ENCODE measurements around the gene RUSF1. TPM values are rescaled to one million over a fixed set of nuclear protein-coding genes. Genes with fewer than 3 reads are reported as not detected.
A peak's percentile ranks its signal among the peaks of the same experiment; 100 is the strongest.
"Not testable (repeated sequence)": the region's sequence is repeated elsewhere in the genome, so short reads cannot be mapped to it uniquely, and the experiment has no call there.

RUSF1 gene
- 20.6 TPM for total RNA-seq
- long read RNA-seq, transcript C16orf58-201 (13 exons, 2,793 nt): major isoform, 37 of 68 reads
- long read RNA-seq, partial matches to known transcripts: 5 of 68 reads
- long read RNA-seq, other reads (novel, unspliced or antisense): 23 of 68 reads

DNA sequence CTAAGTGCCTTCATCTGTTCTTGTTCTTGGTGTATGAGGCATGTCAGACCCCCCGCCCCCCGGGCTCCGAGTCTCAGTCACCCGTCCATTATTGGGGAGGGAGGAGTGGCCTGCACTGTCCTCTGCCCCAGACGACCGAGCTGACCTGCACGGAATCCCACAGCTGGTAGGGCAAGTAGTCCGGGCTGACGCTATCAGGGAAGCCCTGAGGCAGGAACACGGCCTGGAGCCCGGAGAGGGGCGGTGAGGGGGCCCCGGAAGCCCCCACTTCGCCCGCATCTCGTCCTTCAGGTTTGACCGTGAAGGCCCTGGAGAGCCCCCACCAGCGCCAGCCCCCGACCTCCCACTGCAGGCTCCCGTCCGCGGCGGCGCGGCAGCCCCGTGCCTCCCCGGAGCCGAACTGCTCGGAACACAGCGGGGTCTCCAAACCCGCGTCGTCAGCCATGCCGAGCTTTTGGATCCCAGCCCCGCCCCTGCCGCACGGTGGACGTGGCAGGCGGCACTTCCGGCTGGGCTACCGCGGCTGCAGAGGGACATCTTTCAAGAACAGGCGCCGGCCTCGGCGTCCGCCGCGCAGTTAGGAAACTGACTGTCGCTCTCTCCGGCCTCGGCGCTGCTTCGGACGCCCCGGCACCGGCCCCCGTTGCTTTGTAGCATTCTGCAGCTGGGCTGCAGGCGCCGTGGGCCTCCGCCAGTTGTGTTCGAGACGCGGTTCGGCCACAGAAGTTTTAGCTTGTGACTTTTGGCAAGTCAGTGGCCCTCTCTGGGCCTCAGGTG, at the start of gene RUSF1:
Gene RUSF1 (minus strand): TSS at position 463 of the 777 bp plus-strand sequence. CDS start 18 bp downstream, at position 445.
- intact Hi-C loops (cut with micrococcal nuclease): no loop called here
- H3K9me3 ChIP-seq (replicated peaks): no peaks in the 10 kb centered on the region
- H3K4me3 ChIP-seq: peak within 1 kb of the TSS; percentile 95
- H3K27me3 ChIP-seq (ENCODE audit: low read depth): no peaks in the 10 kb centered on the region
- H3K27ac ChIP-seq (replicated peaks): peak within 1 kb of the TSS; percentile 96
- H3K36me3 ChIP-seq: peaks cover 12% of the 10 kb centered on the region
- TF ChIP-seq, protein P1, sequence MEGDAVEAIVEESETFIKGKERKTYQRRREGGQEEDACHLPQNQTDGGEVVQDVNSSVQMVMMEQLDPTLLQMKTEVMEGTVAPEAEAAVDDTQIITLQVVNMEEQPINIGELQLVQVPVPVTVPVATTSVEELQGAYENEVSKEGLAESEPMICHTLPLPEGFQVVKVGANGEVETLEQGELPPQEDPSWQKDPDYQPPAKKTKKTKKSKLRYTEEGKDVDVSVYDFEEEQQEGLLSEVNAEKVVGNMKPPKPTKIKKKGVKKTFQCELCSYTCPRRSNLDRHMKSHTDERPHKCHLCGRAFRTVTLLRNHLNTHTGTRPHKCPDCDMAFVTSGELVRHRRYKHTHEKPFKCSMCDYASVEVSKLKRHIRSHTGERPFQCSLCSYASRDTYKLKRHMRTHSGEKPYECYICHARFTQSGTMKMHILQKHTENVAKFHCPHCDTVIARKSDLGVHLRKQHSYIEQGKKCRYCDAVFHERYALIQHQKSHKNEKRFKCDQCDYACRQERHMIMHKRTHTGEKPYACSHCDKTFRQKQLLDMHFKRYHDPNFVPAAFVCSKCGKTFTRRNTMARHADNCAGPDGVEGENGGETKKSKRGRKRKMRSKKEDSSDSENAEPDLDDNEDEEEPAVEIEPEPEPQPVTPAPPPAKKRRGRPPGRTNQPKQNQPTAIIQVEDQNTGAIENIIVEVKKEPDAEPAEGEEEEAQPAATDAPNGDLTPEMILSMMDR (IDR thresholded peaks at IDR 0.05; ENCODE audit: borderline replicate concordance): peak; percentile 9
- H3K4me1 ChIP-seq: peaks cover 71% of the 10 kb centered on the region
- DNase-seq: peak; percentile 93

DNA sequence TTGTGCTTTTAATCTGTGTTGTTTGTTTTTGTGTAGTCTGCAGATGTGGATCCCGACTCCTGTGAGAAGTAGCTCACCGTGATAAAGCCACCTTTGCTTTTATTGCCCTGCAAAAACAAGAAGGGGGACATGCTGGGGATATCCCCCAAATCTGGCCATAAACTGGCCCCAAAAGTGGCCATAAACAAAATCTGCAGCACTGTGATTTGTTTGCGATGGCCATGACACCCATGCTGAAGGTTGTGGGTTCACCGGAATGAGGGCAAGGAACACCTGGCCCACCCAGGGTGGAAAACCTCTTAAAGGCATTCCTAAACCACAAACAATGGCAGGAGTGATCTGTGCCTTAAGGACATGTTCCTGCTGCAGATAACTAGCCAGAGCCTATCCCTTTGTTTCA, 34.6 kb upstream of the RUSF1 start:
- Histone ChIP-seq H3K4me3 (no peak overlapping the region), H3K36me3 (no peaks in the 10 kb centered on the region), H3K27me3 (ENCODE audit: low read depth) (peaks cover 26% of the 10 kb centered on the region), H3K4me1 (peaks cover under 1% of the 10 kb centered on the region), H3K27ac (replicated peaks) (no peak overlapping the region), H3K9me3 (replicated peaks) (peaks cover 7% of the 10 kb centered on the region)
- intact Hi-C loops (cut with micrococcal nuclease): no loop called here
- DNase-seq: no peak
- TF ChIP-seq, protein P1 (IDR thresholded peaks at IDR 0.05; ENCODE audit: borderline replicate concordance): no peak

DNA sequence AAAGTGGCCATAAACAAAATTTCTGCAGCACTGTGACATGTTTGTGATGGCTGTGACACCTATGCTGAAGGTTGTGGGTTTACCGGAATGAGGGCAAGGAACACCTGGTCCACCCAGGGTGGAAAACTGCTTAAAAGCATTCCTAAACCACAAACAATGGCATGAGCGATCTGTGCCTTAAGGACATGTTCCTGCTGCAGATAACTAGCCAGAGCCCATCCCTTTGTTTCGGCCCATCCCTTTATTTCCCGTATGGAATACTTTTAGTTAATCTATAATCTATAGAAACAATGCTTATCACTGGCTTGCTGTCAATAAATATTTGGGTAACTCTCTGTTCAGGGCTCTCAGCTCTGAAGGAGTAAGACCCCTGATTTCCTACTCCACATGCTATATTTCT, 31.6 kb upstream of the RUSF1 start:
- H3K9me3 ChIP-seq (replicated peaks); H3K27ac ChIP-seq (replicated peaks); H3K4me3 ChIP-seq; H3K36me3 ChIP-seq; DNase-seq; intact Hi-C loops (cut with micrococcal nuclease); H3K4me1 ChIP-seq: not testable (repeated sequence)
- peaks cover 54% of the 10 kb centered on the region for H3K27me3 ChIP-seq (ENCODE audit: low read depth)

DNA sequence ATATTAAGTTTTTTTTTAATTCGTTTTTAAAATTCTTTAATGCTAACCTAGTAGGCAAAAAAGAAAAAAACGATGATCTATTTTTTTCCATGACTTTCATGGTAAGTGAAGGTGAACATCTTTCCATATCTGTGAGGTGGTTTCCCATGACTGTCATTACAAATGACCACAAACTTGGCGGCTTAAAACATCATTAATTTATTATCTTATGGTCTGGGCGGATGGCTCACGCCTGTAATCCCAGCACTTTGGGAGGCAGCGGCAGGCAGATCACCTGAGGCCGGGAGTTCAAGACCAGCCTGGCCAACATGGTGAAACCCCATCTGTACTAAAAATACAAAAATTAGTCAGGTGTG, 30.0 kb upstream of the RUSF1 start:
- H3K4me1 ChIP-seq; H3K9me3 ChIP-seq (replicated peaks); H3K36me3 ChIP-seq; intact Hi-C loops (cut with micrococcal nuclease); DNase-seq; H3K27ac ChIP-seq (replicated peaks); H3K4me3 ChIP-seq: not testable (repeated sequence)
- H3K27me3 ChIP-seq (ENCODE audit: low read depth): peaks cover 65% of the 10 kb centered on the region

DNA sequence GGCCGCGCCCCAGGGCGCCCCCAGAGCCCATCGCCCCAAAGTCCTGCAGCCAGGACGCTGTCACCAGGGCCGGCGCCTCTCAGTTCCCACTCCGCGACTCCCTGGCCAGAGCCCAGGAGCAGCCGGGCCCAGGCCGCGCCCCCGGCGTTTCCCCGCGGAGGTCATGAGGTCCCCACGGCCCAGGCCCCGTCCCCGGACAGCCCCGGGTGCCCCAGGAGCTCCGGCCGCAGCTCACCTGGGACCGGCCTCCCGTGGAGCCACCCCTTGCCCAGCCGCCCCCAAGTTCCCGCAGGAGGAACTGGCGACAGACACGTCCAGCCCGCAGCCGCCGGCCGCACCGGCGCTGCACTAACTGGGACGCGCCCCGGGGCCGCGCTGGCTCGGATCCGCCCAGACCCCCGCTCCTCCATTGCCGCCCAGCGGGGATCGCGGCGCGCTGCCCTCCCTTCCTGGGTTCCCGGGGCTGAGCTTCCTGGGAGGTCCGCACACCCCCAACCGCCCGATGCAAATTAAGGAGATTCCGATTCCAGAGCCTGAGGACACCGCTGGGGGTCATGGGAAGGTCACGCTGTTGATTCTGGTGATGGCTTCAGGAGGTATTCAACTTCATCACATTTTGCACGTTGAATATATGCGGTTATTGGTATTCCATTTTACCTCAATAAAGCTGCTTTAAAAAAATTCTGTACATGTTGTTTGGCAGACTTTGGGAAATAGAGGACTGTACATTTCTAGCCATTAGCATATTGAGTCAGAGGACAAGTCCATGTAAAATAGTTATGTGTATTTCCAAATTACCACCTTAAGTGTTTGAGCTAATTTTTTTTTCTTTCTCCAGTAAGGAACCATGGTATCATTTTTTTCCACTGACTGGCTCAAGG, 29.4 kb upstream of the RUSF1 start:
- intact Hi-C loops (cut with micrococcal nuclease): no loop called here
- Histone ChIP-seq H3K27me3 (ENCODE audit: low read depth) (peaks cover 71% of the 10 kb centered on the region), H3K4me3 (peak overlapping the region; percentile 66), H3K4me1 (peaks cover 7% of the 10 kb centered on the region), H3K36me3 (no peaks in the 10 kb centered on the region), H3K9me3 (replicated peaks) (peaks cover 2% of the 10 kb centered on the region), H3K27ac (replicated peaks) (no peak overlapping the region)
- TF ChIP-seq, protein P1 (IDR thresholded peaks at IDR 0.05; ENCODE audit: borderline replicate concordance): no peak
- DNase-seq: no peak

DNA sequence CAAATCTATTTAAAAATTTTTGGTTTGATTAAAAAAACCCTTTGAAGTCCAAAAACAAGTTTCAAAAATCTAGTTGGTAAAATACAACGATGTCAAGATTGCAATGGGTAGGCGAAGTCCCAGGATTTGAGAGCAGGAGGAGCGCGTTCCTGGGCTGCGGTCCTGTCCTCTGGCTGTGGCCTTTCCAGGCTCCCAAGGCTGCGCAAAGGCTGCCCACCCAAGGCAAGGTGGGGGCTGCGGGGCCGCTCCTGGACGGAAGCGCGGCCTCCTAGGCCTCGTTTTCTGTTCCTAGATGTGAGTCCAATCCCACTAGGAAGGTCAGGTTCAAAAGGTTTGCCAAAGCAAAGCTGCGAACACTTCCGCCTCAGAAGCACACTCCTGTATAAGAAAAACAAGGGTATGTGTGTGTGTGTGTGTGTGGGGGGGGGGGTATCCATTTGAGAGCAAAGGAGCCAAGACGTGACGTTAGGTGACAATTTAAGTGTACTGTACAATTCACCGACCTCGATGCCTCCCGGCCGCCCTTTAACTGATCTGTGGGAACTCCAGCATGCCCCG, 28.7 kb upstream of the RUSF1 start:
- intact Hi-C loops (cut with micrococcal nuclease): no loop called here
- TF ChIP-seq, protein P1 (IDR thresholded peaks at IDR 0.05; ENCODE audit: borderline replicate concordance): no peak
- DNase-seq: no peak
- H3K27ac ChIP-seq (replicated peaks): no peak overlapping the region
- H3K36me3 ChIP-seq: no peaks in the 10 kb centered on the region
- H3K4me1 ChIP-seq: peaks cover 7% of the 10 kb centered on the region
- peaks cover 78% of the 10 kb centered on the region for H3K27me3 ChIP-seq (ENCODE audit: low read depth)
- H3K9me3 ChIP-seq (replicated peaks): no peaks in the 10 kb centered on the region
- H3K4me3 ChIP-seq: peak overlapping the region; percentile 66

All from left ventricle myocardium inferior (tissue), 1 donor.